ENCODE results near the gene CAPN5.
A peak's percentile ranks its signal among the peaks of the same experiment; 100 is the strongest.

- TF ChIP-seq, protein P1, sequence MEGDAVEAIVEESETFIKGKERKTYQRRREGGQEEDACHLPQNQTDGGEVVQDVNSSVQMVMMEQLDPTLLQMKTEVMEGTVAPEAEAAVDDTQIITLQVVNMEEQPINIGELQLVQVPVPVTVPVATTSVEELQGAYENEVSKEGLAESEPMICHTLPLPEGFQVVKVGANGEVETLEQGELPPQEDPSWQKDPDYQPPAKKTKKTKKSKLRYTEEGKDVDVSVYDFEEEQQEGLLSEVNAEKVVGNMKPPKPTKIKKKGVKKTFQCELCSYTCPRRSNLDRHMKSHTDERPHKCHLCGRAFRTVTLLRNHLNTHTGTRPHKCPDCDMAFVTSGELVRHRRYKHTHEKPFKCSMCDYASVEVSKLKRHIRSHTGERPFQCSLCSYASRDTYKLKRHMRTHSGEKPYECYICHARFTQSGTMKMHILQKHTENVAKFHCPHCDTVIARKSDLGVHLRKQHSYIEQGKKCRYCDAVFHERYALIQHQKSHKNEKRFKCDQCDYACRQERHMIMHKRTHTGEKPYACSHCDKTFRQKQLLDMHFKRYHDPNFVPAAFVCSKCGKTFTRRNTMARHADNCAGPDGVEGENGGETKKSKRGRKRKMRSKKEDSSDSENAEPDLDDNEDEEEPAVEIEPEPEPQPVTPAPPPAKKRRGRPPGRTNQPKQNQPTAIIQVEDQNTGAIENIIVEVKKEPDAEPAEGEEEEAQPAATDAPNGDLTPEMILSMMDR (IDR thresholded peaks at IDR 0.05), result no peak
- peak in 1 of 2 donors; percentile 23 for TF ChIP-seq POLR2A (IDR thresholded peaks at IDR 0.05)
Observed at GRCh38 chr11:77065878-77066228, 918 bp upstream of the CAPN5 start.

Data from tibial nerve (tissue), 3 donors.